T-helper 9 cell (primary cell): ENCODE data around the gene DNAH2.
"Not testable (repeated sequence)": the region's sequence is repeated elsewhere in the genome, so short reads cannot be mapped to it uniquely, and the experiment has no call there.

Source experiments
- DNase-seq: peaks from one replicate; pipeline ENCODE4 v3.0.0-alpha.2; 2020

Gene DNAH2

GRCh38 chr17:7780736-7781135 is 63.2 kb downstream of the DNAH2 start:
- no peak for DNase-seq

GRCh38 chr17:7781429-7781828 is 63.9 kb downstream of the DNAH2 start:
- no peak for DNase-seq

GRCh38 chr17:7782240-7782639 is 64.7 kb downstream of the DNAH2 start:
- DNase-seq, result no peak

GRCh38 chr17:7786866-7787265 is 69.3 kb downstream of the DNAH2 start:
- no peak for DNase-seq

- DNase-seq, result no peak
These were observed 71.6 kb downstream of the DNAH2 start for GRCh38 chr17:7789131-7789530.

GRCh38 chr17:7790150-7790549 is 72.6 kb downstream of the DNAH2 start:
- DNase-seq, result no peak

- no peak for DNase-seq
These were observed 75.1 kb downstream of the DNAH2 start for GRCh38 chr17:7792611-7793010.

GRCh38 chr17:7794075-7794663 is 76.6 kb downstream of the DNAH2 start:
- no peak for DNase-seq

GRCh38 chr17:7797976-7798375 is 80.4 kb downstream of the DNAH2 start:
- DNase-seq, result no peak

- DNase-seq, result no peak
These were observed 81.3 kb downstream of the DNAH2 start for GRCh38 chr17:7798839-7799238.

- no peak for DNase-seq
These were observed 86.4 kb downstream of the DNAH2 start for GRCh38 chr17:7803981-7804380.

- DNase-seq, result no peak
These were observed 89.0 kb downstream of the DNAH2 start for GRCh38 chr17:7806587-7806986.

- DNase-seq, result no peak
These were observed 89.7 kb downstream of the DNAH2 start for GRCh38 chr17:7807206-7807605.

- DNase-seq, result no peak
These were observed 91.7 kb downstream of the DNAH2 start for GRCh38 chr17:7809086-7809790.

GRCh38 chr17:7809791-7810343 is 92.3 kb downstream of the DNAH2 start:
- DNase-seq, result not testable (repeated sequence)

- DNase-seq, result no peak
These were observed 93.7 kb downstream of the DNAH2 start for GRCh38 chr17:7811251-7811650.

GRCh38 chr17:7814969-7815368 is 97.4 kb downstream of the DNAH2 start:
- no peak for DNase-seq

- no peak for DNase-seq
These were observed 99.5 kb downstream of the DNAH2 start for GRCh38 chr17:7816926-7817642.

GRCh38 chr17:7817643-7817964 is 100.1 kb downstream of the DNAH2 start:
- DNase-seq, result no peak

- no peak for DNase-seq
These were observed 100.5 kb downstream of the DNAH2 start for GRCh38 chr17:7818026-7818425.

GRCh38 chr17:7818746-7819645 is 101.5 kb downstream of the DNAH2 start:
- DNase-seq, result no peak

GRCh38 chr17:7820231-7820630 is 102.7 kb downstream of the DNAH2 start:
- no peak for DNase-seq

- no peak for DNase-seq
These were observed 104.6 kb downstream of the DNAH2 start for GRCh38 chr17:7822126-7822525.
